Esophagus squamous epithelium (tissue), 4 donors: ENCODE data around the gene SPTLC3.

ENCODE experiments used
- POLR2A ChIP-seq, 4 donors: fragments of 450-650 bp; IDR thresholded peaks; one replicate each; pipeline ENCODE4 v1.6.1; 2017; ENCODE audit warnings: antibody characterized with exemption in 4 of 4, mild to moderate bottlenecking in 4 of 4, moderate library complexity in 3 of 4
- TF ChIP-seq, protein P1 (sequence below), 6 experiments: fragments of 450-650 bp in 4 of 6; fragments of 200-600 bp in 2 of 6; sonication (generic) in 2 of 6; IDR thresholded peaks; one replicate each; pipeline ENCODE4 v1.5.1; 2016 to 2019; ENCODE audit warnings: antibody characterized with exemption in 6 of 6, mild to moderate bottlenecking in 4 of 6, moderate library complexity in 4 of 6

DNA sequence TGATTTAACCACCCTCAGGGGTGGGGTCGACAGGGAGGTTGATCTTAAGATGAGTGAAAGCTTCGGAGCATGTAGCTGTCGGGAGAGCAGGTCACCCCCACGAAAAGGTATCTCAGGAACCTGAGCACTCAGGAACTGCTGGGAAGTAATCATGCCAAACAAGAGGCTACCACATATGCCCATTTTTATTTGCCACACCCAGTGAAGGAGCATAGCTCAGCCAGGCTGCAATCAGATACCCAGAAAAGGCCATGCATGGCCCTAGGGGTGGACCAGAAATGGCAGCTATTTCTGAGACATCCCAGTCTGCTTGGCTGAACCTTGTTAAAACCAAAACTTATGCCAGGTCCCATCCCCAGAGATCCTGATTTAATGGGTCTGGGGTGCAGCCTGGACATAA is 139.6 kb downstream of the SPTLC3 start:
- no peak for TF ChIP-seq POLR2A (IDR thresholded peaks at IDR 0.05)
- TF ChIP-seq, protein P1, sequence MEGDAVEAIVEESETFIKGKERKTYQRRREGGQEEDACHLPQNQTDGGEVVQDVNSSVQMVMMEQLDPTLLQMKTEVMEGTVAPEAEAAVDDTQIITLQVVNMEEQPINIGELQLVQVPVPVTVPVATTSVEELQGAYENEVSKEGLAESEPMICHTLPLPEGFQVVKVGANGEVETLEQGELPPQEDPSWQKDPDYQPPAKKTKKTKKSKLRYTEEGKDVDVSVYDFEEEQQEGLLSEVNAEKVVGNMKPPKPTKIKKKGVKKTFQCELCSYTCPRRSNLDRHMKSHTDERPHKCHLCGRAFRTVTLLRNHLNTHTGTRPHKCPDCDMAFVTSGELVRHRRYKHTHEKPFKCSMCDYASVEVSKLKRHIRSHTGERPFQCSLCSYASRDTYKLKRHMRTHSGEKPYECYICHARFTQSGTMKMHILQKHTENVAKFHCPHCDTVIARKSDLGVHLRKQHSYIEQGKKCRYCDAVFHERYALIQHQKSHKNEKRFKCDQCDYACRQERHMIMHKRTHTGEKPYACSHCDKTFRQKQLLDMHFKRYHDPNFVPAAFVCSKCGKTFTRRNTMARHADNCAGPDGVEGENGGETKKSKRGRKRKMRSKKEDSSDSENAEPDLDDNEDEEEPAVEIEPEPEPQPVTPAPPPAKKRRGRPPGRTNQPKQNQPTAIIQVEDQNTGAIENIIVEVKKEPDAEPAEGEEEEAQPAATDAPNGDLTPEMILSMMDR (IDR thresholded peaks at IDR 0.05) = no peak
